Adrenal gland (tissue), 5 donors: ENCODE results near the gene PLCH2.

Experiments
- CTCF ChIP-seq, 6 experiments: fragments of 450-650 bp in 4 of 6; fragments of 200-600 bp in 2 of 6; sonication (generic) in 1 of 6; IDR thresholded peaks; 1 replicate in 5 of 6; 2 replicates in 1 of 6; pipeline versions ENCODE4 v1.5.1 to v1.8.0; 2016 to 2021; ENCODE audit warnings: antibody characterized with exemption in 6 of 6, mild to moderate bottlenecking in 2 of 6, moderate library complexity in 1 of 6
- POLR2A ChIP-seq, 2 donors: fragments of 450-650 bp; IDR thresholded peaks; one replicate each; pipeline ENCODE4 v1.6.1; 2017; ENCODE audit warnings: antibody characterized with exemption in 2 of 2, mild to moderate bottlenecking in 2 of 2, moderate library complexity in 1 of 2
- donor health status: DM: no; HTN: no; CAD: no.

DNA sequence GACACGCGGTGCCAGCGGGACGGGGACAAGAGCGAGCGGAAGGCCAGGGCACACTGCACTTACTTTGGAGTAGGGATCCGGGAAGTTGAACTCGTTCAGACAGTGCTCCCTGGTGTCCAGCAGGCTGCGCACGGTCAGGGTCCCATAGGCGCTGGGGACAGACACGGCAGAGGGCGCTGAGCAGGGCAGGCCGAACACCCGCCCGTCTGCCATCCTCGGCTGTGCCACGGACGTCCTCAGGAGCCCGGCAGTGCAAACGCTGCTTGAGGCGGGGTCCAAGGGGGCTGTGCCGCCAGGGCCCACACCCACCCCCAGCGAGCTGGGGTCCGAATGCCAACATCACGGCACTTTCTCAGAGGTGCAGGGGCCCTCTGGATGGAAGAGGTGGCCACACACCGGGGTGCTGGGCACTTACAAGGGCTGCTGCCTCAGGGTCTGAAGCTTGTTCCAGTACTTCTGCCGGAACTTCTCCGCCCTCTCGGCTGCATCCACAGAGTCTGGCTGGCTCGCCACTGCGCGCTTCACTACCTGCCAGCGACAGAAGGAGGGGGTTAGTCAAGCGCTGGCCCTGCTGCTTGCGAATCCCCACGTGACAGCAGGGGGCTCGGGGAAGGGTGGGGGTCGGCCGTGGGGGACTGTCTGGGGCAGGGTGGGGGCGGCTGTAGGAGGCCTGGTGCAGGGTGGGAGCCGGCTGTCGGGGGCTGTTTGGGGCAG, 38.0 kb downstream of the PLCH2 start:
- TF ChIP-seq CTCF (IDR thresholded peaks at IDR 0.05) (no peak), POLR2A (IDR thresholded peaks at IDR 0.05) (no peak)
